HG03108 (cell line): ENCODE measurements around the gene MZF1.

Experiments used
- ATAC-seq: cut with Tn5 transposase; IDR thresholded peaks from one replicate; pipeline ENCODE4 v1.9.1; 2021; ENCODE audit warnings: moderate library complexity; ENCODE audit not compliant: unreplicated experiment

The MZF1 gene

DNA sequence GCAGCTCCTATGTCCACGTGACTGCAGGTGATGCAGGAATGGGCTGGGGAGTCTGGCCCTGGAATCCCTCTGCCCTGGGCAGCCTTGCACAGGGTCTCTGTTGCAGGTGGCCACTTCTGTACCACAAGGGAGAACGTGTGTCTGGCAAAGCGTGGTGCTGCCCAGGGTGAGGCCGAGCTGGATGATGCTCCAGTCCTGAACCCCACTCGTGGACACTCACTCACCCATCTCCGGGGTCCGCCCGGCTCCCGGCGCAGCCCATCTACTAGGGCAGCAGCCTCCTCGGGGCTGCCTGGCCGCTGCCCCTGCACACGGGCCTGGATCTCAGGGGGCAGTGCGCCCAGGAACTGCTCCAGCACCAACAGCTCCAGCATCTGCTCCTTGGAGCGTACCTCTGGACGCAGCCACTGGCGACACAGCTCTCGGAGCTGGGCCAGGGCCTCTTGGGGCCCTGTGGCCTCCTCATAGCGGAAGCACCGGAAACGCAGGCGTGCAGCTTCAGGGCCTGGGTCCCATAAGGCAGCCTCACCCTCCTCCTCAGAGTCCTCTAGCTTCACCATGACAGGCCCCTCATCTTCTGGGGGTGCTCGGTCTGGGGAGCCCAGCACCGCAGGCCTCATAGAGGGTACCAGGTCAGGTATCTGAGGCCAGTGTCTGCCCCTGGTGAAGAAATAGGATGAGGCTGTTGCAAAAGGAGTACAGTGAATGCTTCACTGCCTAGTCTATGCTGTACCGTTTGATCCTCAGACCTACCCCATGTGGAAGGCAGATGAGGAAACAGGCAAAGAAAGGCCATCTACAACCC is 2.2 kb downstream of the MZF1 start:
- ATAC-seq: no peak

DNA sequence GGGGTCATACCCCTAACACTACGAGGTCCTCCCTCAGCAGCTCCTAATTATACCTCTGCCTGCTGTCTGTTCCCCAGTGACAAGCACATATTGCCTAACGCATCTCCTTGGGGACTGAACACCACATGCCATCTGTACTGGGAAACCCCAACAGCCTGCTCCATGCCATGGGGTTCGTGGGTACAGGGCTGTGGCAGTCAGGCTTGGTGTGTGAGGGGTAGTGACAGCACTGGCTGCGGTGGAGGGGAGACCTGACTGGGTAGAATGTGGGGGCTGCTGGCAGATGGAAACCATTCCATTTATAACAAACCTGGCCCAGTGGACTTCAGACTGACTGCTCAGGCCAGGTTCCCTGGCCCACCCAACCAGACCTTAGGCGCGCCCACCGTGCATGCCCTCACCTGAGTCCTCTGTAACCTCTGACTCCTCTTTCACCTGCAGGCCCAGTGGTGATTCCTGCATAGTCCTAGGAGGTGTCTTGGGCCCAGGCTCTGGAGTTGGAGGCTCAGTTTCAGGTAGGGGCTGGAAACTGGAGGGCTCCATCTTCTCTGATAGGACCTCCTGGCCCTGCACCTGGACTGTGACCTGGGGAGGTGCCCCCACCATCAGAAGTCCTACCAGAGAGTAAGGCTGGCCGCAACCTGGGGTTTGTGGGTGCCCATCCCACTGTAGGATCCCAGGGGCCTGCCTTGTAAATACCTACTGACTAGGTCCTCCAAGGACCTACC is 3.0 kb downstream of the MZF1 start:
- no peak for ATAC-seq

DNA sequence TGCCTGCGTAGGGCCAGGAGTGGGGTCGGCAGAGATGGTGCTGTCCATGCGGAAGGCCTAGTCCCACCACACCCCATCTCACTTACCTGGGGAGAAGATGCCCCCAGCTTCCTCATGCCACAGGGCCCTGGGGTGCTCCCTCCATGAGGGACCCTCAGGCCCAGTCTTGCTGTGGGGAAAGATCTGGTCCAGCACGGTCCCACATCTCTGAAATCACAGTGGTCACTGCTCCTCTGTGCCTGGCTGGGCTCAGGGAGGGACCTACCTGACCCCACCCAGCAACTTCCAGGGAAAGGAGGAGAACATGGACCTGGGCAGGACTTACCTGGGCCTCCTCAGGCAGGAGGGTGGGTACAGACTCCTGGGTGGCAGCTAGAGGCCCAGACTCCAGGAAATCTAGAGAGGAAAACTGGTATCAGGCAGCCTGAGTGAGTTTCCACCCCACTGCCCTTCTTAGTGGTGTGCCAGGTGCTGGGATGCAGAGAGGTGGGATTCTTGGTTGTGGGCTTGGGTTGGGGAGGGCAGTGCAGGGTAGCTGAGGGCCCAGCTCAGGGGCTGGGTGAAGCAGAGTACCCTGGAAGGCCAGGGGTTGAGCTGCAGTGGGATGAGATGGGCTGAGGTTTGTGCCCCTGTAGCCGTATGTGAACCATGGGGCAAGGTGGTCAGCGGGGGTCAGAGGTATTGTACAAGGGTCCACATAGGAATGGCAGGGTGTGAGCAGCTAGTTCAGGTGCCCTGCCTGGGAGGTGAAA is 3.8 kb downstream of the MZF1 start:
- ATAC-seq: no peak

DNA sequence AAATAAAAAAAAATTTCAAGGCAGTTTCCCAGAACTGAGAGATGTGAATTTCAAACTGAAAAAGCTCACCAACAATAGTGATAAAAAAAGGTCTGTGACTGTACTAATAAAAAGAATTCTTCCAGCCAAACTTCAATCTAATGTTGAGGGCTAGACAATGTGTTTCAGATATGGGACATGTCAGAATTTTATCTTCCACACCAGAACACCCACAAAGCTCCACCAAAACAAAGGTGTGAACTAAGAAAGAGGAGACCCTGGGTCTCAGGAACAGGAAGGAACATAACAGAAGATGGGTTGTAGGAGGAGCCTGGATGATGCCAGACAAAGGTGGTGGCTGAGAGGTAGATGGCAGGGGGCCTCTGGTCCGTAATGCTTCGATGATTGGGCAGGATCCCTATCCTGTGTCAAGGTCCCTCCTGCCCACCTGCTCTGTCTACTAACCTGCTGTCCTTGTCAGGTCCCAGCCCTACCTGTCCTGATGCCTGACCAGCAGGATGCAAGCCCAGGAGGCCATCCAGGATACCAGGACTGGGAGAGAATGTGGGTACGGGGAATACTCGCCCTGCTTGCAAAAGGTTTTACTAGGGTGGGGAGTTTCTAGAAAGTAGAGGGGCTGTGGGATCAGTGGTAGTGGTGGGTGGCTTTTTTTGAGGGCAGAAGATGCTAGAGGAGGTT is 4.5 kb downstream of the MZF1 start:
- ATAC-seq: no peak

DNA sequence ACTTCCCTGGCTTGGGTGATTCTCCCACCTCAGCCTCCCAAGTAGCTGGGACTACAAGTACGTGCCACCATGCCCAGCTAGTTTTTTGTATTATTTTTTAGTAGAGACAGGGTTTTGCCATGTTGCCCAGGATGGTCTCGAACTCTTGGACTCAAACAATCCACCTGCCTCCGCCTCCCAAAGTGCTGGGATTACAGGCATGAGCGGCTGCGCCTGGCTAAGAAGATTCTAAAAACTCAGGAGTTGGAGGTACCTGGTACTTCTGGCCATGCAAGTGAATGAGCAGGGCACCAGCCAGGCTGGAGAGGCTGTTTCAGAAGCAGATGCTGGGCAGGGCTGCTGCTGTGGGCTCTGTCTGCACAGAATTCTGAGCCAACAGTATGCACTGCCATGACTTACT is 6.1 kb downstream of the MZF1 start:
- no peak for ATAC-seq

DNA sequence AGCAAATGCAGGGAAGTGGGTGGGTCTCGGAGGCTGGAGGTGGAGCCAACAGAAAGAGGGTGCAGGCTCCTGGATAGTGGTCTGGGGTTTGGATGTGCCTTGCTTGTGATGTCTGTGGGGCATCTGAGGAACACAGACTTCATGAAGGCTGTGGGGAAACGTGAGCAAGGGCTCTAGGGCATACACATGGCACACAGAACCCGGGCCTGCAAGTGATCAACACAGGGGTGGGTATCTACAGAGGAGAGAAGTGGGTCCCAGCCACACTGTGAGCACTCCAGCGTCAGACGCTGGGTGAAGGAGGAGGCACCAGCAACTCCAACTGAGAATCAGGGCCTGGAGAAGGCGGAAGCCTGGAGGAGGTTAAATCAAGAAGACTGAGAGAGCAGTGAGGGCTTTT is 9.3 kb downstream of the MZF1 start:
- ATAC-seq: no peak

DNA sequence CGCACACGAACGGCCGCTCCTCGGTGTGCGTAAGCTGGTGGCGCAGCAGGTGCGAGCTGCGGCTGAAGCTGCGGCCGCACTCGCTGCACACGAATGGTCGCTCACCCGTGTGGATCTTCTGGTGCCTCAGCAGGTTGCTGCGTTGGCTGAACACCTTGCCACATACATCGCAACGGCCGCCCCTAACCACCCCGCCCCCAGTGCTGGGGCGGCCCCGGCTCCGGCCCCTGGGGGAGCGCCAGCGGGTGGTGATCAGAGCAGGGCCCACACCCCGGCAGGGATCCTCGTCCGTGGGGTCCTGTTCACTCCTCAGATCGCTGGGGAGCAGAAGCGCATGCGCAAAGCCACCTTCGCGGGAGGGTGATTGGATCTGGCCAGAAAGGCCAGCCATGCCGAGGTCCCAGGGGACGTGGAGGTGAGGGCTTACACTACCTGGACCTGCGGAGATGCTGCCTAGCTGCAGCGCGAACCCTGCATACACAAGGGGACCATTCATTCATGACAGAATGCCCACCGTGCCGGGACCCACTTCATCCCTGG is 10.0 kb downstream of the MZF1 start:
- no peak for ATAC-seq

DNA sequence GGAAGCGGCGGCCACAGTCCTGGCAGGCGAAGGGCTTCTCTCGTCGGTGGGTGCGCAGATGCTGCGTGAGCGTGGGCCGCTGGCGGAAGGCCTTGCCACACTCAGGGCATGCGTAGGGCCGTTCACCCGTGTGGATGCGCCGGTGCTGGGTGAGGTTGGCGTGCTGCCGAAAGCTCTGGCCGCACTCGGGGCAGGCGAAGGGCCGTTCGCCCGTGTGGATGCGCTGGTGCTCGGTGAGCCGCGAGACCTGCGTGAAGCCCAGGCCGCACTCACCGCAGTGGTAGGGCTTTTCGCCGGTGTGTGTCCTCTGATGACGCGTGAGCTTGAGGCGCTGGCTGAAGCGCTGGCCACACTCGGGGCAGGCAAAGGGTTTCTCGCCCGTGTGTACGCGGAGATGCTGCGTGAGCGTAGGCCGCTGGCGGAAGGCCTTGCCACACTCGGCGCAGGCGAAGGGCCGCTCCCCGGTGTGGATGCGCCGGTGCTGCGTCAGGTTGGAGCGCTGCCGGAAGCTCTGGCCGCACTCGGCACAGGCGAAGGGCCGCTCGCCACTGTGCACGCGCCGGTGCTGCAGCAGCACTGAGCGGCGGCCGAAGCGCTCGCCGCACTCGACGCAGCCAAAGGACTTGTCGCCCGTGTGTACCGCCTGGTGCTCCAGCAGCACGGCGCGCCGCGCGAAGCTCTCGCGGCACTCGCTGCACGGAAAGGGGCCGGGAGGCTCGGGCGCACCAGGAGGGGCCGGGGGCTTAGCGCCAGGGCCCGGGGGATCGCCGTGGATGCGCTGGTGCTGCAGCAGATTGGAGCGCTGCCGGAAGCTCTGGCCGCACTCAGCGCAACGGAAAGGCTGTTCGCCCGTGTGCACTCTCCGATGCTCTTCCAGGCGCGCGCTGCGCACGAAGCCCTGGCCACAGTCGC is 10.8 kb downstream of the MZF1 start:
- ATAC-seq: no peak

DNA sequence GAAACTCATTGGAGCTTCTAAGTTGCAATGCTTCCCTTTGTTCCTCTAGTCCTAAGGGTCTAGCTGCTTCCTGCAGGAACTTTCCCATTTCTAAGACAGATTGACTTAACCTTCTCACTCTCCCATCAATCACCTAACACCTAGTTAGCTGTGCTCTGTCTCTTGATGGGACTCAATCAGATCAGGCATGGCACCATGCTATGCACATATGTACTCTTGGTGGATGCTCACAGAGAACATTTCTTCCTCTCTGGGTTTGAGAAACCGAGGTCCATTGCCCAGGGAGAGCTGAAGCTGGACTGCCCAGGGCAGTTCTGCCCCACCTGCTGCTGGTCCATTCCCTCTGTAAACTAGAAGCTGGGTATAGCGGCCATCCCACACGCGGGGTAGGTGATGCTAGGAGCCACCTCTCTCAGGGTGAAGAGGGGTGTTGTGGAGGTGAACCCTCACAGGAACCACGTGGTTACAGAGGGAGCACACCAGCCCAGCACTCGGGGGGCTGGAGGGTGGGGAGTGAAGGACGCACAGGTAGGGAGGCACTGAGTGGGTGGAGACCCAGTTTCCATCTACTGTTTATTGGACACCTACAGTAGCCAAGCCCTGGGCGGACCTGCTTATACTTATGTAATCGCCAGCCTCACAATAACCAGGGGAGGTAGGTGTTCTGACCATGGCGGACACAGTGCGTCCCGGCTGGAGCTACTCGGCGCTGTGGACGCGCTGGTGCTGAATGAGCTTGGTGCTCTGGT is 11.6 kb downstream of the MZF1 start:
- no peak for ATAC-seq

DNA sequence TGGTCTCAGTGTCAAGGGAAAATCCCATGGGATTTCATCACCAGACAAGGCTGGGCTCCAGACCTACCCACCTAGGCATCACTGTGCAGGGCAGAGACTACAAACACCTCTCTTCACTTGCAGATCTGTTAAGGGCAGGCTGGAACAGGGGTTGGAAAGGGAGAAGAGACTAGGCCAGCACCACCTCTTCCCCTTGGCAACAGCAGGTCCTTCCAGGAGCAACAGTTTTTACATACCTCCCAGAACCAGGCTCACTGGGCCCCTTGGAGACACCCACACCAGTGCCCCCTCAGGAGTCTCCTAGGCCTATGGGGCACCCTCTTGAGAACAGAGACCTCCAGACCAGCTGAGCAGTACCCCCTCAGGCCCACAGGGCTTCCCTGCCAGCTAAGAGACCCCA is 12.2 kb downstream of the MZF1 start:
- no peak for ATAC-seq

DNA sequence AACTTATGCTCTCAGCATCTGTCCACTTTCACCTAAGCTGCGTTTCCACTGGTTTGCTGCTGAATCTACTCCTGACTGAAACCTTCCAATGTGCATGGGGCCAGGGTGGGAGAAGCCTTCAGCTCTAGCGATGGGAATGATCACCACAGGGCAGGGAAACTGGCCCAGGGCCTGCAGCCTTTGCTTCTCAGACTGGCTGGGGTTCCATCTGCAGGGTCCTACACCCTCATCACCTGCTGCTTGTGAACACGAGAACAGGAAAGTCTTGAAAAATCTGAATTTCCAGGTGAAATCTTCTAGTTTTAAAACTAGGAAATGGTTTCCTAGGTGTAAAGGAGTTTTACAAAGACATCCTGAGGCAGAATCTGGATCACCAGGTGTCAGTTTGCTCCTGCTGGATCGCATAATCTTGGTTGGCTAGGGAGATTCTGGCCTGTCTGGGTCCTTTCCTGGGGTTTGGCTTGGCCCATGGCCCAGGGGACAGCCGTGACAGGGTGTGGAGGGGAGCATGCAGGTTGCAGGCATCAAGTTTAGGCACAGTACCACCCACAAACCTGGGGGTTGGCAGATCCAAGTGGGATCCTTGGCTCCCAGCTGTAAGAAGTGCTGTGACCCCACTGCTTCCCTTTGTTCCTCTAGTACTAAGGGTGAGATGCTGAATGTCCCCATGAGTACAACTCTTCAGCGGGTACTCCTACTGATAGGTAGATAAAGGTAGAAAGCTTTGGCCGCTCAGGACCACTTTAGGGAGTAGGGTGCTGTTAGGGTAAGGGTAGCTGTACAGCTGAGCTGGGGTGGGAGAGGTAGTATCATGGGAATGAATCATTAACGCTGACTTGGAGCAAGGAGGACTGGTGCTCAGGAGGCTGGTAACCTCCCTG is 12.9 kb downstream of the MZF1 start:
- no peak for ATAC-seq

DNA sequence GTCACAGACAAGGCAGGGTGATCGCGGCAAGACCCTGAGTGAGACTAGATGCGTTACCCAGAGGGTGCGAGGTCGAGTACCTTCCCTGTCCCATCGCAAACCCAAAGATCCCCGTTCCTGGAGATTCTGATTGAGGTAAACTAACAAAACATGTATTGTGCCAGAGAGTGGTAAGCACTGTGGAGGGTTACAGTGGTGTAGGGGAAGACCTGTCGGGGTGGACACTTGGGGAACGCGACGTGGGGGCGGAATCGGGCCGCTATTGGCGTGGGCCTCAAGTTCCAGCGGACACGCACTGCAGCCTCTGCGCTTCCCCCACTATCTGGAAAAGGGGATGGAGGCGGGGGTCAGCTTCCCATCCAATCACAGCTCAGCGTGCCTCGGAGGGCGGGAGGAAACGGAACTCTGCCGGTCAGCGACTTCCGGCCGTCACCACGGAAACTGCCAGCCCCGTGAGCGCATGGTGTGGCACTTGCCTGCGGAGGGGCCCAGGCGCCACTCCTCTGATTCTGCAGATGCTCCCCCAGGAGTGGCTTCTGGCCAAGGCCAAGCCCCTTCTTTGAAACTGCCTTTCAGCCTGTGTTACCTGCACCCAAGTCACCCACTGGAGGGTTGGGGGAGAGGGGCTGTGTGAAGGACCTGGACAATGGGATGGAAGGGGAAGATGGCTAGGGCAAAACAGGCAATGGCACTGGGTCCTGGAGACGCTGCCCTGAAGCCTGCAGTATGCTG is 13.7 kb downstream of the MZF1 start:
- ATAC-seq: peak; percentile 26

DNA sequence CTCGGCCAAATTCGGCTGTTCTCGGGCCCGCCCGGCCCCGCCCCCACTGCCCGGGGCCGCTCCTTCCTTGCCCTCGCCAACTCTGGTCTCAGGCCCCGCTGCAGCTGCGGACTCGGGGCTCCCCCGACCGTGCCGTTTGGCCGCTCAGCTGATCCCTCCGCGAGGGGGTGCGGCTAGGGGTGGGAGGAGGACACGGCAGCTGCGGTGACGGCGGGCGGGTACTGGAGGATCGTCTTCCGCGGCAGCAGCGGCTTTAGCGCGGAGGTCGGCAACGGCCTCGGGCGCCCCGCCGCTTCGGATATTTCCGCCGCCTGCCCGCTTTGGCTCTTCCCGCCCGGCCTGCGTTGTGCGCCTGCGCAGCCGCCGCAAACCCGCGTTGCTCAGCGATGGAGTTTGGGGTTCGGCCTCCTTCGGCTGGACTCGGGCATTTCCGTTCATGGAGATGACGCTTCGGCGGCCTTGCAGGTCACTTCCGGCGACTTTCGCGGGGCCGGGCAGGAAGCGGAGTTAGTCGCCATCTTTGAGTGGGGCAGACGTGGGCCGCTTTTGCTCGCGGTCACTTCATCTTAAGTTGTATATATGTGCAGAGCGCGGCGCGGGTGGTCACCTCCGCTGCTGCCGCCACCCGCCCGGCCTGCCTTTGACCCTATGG is 14.4 kb downstream of the MZF1 start:
- peak; percentile 43 for ATAC-seq

DNA sequence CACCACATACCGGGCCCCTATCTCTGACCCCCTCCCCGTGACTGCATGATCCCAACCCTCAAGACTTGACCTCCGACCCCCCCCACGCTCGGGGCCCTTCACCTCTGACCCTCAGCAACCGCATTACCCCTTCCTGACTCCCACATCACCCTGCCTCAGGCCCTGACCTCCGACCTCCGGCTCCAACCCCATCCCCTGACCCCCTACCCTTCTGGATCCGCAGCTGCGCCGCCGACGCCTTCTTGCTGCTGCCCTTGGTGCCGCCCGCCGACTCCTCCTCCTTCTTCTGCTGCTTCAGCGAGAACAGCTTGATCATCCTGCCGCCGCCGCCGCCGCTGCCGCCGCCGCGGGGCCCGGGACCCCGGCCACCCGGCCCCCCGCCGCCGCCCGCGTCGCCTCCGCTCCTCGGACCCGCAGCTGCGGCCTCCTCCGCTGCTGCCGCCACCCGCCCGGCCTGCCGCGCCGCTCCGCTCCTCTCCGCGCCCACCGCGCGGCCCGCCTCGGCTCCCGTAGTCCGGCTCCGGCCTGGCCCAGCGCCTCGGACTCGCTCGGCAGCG is 15.0 kb downstream of the MZF1 start, which contains the start of gene UBE2M:
Gene UBE2M (minus strand): TSS at position 546 of the 557 bp plus-strand sequence. CDS start 230 bp downstream, at position 316.
- no peak for ATAC-seq

DNA sequence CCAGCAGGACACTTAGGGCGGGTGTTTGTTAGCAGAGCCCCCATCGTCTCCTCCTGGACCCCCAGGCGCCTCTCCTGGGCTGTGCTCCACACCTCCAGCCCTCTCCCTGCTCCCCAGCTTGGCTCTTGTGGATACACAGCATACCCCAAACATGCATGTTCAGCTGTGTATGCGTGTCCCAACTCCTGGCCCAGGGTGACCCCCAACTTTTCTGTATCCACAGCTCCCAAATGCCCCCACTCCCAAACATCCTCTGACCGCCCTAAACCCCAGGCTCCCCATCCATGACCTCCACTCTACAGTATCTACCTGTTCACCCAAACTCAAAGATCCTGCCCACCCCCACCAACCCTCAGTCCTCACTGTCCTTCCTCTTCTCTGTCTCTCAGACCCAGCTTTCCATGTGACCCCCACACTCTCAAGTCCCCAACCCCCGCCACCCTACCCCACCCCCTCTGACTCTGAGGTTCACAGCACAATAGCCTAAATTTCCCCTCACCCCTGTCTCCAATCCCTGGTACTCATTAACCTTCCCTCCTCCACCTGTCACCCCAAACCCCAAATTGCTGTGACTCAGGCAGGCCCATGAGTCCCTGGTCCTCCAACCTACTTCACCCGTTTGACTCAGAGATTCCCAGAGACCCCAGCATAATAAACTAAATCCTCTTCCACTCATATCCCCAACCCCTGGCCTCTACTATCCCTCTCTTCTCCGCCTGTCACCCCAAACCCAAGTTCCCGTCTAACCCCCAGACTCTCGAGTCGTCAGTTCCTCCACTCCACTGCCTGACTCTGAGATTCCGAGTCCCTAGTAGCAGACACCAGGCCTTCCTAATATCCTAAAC is 15.7 kb downstream of the MZF1 start:
- ATAC-seq: no peak
